ENCODE results near the gene BCAP31.

GRCh38 chrX:153724252-153725038 is at the start of gene BCAP31, which contains the start of gene ABCD1:
- TF ChIP-seq POLR2A (IDR thresholded peaks at IDR 0.05; ENCODE audit: extremely low read depth, insufficient read length) (peak; percentile 45), CTCF (IDR thresholded peaks at IDR 0.05; ENCODE audit: low read depth, low read length) (no peak)
